ENCODE results near the gene DIO3.

DIO3 gene

DNA sequence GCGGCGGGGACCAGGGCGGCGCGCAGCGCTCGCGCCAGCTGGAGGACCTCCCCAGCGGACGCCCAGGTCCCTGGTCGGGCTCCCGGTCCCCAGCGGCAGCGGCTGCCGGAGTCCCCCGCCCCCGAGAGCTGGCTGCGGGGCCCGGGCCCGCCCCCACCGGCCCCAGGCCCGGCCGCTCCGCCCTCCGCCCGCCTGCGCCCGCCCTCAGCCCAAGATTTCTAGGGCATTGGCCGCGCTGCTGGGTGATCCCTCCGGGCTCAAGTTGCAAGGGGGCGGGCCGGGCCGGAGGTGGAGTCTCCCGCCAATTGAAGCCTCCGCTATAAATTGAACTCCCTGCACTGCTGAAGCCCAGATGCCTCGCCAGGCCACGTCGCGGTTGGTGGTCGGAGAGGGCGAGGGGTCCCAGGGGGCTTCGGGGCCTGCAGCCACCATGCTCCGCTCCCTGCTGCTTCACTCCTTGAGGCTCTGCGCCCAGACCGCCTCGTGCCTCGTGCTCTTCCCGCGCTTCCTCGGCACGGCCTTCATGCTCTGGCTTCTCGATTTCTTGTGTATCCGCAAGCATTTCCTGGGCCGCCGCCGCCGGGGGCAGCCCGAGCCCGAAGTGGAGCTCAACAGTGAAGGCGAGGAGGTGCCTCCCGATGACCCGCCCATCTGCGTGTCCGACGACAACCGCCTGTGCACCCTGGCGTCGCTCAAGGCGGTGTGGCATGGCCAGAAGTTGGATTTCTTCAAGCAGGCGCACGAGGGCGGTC lies at the start of gene DIO3:
Gene DIO3 (plus strand): TSS at position 351 of the 752 bp plus-strand sequence.
- DNase-seq = no peak

GRCh38 chr14:101511620-101512375 lies 49.5 kb upstream of the DIO3 start:
- DNase-seq = no peak

- no peak for DNase-seq
These were observed 49.0 kb upstream of the DIO3 start for GRCh38 chr14:101512376-101512695.

DNA sequence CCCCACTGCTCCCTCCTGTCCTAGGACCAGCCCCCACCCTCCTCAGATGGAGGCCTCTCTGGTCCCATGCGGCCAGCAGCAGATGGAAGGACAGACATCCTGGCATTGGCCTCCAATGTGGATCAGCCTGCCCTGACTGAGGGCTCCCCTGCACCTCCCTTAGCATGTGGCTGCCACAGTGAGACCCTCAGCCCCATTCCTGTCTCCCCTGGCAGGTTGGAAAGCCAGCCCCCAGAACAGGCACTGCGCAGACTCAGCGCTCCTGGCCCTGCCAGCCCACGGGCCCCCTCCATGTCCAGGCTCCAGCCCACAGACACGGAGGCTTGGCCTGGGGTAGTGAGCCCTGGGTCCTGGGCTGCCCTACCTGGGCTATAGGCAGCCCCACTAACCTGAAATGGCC lies 47.2 kb upstream of the DIO3 start:
- no peak for DNase-seq

DNA sequence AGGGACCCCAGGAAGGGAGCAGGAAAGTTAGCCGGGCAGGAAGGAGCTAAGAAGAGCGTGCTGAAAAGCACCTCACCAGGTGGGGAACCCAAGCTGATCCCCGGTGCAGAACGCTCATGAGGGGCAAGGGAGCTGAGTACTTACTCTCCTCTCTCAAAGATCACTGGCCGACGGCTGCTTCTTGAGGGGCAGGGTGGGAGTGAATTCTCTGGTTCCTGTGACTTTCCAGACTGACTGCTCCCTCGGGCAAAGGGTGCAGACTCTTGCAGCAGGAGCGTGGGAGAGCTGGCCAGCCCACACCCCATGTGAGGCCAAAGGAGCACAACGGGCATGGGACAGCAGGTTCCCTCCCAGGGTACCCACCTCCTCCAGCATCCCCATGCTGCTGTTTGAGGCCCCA lies 44.9 kb upstream of the DIO3 start:
- DNase-seq = no peak

DNA sequence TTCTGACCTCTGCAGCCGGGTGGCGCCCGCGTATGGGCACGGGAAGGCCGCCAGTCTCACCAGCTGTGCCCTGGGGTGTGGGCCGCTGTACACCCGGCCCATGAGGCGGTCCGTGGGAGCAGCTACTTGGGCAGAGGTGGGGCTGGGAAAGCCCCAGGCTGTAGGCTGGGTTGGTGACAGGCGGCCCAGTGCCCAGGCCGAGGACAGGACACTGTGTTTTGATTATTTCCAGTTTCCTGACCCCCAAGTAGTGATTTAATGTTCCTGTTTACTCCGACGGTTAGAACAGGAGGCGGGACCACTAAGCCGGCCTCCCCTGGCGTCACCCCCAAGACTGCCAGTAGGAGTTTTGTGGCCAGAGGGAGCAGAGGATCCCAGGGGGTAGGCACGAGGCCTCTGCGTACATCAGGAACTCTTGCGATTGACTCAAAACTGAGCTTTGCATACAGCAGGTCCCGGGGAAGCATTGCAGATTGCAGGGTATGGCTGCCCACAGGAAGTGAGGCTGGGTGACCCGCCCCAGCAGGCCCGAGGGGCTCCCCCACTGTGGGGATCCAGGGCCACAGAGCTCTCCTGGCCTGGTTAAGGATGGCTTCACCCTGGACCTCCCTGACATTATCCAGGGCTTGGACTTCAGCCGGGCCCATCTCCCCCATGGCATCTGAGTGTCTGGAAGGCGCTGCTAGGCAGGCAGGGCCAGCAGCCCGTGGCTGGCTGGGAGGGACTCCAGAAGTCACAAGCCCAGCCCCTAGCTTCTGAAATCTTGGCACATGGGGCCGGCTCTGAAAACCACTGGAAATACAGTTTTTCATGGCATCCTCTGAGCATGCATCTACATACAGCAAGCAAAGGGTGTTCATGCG lies 42.5 kb upstream of the DIO3 start:
- peak; percentile 5 for DNase-seq

DNA sequence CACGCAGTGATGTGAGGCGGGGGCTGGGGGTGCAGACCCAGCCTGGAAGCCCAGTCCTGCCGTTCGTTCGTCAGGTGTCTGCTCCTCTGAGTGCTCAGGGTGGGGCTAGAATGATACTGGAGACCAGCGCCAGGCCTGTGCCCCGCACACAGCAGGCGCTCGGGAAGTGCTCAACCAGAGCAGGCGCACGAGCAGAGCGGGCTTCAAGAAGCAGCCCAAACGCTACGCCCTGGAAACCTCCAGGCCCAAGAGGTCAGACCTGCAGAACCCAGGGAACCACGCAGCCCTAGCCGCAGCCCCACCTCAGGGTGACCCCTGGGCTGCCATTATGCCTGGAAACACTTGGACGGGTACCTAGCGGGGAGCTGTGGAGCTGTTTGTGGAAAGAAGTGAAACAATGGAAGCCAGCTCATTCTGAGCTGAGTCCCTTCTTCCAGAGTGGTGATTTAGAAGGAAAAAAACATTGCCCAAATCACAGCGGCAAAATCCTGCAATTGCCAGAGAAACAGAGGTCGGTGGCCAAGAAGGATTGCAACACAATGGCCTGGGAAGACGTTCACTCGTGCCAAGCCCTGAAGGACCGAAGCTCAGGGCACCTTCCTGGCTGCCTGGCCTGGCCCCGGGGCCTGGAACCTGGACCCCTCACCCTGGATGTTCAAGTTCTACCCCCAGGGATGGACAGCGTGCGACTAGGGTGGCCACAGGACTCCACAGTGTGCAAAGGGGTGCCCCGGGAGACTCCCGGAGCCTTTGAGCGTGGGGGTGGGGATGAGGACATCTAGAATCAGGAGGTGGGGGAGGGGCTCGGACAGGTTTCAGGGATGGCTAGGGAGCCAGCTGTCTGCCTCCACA lies 40.4 kb upstream of the DIO3 start:
- DNase-seq = no peak

DNA sequence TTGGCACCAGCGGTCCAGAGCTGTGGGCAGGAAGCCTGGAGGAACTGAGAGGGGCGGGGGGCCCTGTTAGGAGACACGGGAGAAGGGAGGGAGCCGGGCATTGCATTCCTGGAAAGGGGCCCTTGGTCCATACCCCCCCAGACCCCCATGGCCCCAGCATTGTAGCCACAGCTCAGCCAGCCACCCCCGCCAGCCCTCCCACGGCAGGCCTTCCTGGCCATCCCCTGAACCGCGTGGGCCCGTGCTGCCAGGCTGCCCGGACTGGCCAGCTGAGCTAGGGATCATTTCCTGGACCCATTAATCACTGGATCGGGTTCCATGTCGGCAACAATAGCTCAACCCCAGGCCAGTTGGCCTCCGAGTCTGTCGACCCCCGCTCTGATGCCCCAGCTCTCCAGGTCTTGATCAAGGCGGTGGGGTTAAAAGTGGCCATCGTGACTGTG lies 39.8 kb upstream of the DIO3 start:
- DNase-seq = no peak

DNA sequence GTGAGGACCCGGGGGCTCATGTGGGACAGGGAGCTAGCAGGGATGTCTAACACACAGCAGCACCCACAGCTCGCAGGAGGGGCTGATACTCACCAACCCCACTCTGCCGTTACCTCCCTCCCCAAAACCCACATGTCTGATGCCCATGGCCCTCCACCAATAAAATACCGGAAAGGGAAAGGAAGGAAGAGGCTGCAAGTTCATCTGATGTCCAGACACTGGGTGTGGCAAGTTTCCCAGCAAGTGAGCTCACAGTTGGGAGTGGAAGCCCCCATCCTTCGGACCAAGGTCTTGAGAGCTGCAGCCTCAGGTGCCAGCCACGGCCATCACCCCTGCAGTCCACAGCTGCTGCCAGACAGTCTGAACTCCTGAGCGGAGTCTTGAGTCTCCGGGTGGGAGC lies 39.3 kb upstream of the DIO3 start:
- no peak for DNase-seq

DNA sequence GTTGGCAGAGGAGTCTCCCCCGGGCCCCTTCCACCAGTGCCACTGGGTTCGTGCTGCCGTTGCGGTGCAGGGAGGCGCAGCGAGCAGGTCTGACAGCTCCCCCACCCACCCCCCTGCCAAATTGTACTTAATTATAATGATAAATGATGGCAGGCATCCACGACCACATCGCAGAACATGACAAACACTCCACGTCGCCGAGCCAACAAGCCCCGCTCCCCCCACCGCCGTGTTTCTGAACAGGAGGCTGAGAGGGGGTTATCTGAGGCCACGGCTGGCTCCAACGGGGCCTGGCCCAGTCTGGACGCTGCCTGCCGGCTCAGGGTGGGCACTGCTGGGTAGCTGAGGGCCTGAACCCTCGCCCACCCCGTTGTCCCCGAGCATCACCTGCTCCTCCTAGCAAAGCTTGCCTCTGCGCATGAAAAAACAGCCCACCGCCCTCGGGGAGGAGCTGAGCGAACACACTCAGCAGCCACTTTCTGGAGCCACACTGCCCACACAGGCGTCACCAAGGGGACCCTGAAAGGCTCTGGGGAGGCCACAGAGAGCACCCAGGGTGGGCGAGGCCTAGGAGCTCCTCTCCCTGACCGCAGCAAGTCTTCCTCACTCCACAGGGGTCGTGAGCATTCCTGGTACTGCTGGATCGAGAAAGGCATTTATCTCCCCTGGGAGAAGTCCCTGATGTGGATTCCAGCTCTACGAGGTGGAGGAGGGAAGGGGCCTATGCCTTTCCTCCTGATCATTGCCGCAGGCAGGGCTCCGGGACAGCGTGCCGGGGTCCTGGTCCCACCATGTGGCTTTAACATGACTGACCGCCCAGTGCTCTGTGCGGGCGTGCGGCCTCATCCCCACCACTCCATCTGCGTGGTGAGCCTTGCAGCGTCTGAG lies 35.4 kb upstream of the DIO3 start:
- no peak for DNase-seq

GRCh38 chr14:101527987-101528386 lies 33.3 kb upstream of the DIO3 start:
- DNase-seq = no peak

- DNase-seq = no peak
These were observed 32.2 kb upstream of the DIO3 start for GRCh38 chr14:101529079-101529478.

DNA sequence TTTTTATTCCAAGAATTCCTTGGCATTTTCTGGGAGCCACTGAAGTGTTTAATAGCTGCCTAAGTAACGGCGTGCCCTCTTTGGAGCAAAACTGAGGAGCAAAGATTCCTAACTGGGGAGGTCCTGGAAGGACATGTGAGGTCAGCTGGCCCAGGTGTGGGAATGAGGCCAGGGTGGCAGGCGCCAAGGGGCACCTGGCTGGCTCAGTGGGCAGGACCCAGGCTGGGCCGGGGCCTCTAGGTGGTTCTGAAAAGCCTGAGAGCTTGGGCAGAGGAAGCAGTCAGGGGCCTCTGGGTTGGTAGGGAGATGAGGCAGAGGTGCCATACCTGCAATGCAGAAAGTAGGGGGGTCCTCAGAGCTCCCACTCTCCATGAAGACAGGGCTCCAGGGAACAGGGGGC lies 27.1 kb upstream of the DIO3 start:
- no peak for DNase-seq

- DNase-seq = no peak
These were observed 26.1 kb upstream of the DIO3 start for GRCh38 chr14:101535232-101535631.

GRCh38 chr14:101535701-101536207 lies 25.5 kb upstream of the DIO3 start:
- no peak for DNase-seq

- no peak for DNase-seq
These were observed 24.0 kb upstream of the DIO3 start for GRCh38 chr14:101537286-101537685.

GRCh38 chr14:101538878-101539277 lies 22.4 kb upstream of the DIO3 start:
- DNase-seq = no peak

DNA sequence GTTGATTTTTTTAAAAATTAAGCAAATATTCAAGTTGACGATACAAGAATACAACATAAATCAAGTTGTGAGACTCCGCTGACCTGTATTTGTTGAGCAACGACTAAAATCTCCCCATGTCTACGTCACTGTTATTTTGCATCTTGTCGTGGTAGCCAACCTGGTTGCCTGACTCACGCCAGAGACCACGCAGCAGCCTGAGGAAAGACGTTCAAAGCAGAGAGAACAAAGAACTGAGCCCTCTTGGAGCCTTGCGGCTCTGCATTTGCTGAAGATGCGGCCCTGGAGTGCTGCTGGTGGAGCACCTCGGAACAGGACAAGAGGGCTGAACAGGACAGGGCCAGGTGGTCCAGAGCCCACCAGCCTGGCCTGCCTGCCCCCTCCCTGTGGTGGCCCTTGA lies 21.4 kb upstream of the DIO3 start:
- DNase-seq = no peak

GRCh38 chr14:101540481-101541462 lies 20.5 kb upstream of the DIO3 start:
- DNase-seq = no peak

GRCh38 chr14:101542391-101542790 lies 18.9 kb upstream of the DIO3 start:
- DNase-seq = no peak

Data from RPMI8226 (cell line).